Activated naive CD8-positive, alpha-beta T cell treated with anti-CD3 and anti-CD28 coated beads, Interleukin-2, amount 50 U/mL, for 24 hours (primary cell): ENCODE results near the gene MICALL2.
A peak's percentile ranks its signal among the peaks of the same experiment; 100 is the strongest.

Source experiments
- ATAC-seq: fragments of 150-1000 bp; cut with Tn5 transposase; one replicate; pipeline ENCODE4 v1.10.0; 2021
- DNase-seq: peaks from one replicate; pipeline ENCODE4 v3.0.0; 2021
- H3K27ac Mint-ChIP-seq: one replicate; pipeline ENCODE4 v1.8.0; 2021; ENCODE audit warnings: mild to moderate bottlenecking, mixed read lengths
- H3K27me3 Mint-ChIP-seq: one replicate; pipeline ENCODE4 v1.8.0; 2021; ENCODE audit warnings: mixed read lengths
- H3K36me3 Mint-ChIP-seq: one replicate; pipeline ENCODE4 v1.8.0; 2021; ENCODE audit warnings: low read depth, mixed read lengths
- H3K4me1 Mint-ChIP-seq: one replicate; pipeline ENCODE4 v1.8.0; 2021; ENCODE audit warnings: mixed read lengths
- H3K4me3 Mint-ChIP-seq: one replicate; pipeline ENCODE4 v1.8.0; 2021; ENCODE audit warnings: mild to moderate bottlenecking, moderate library complexity, mixed read lengths
- H3K9me3 Mint-ChIP-seq: one replicate; pipeline ENCODE4 v1.8.0; 2021; ENCODE audit warnings: mixed read lengths

The MICALL2 gene

GRCh38 chr7:1442355-1443124 lies 16.7 kb downstream of the MICALL2 start:
- H3K27me3 Mint-ChIP-seq, result no peaks in the 10 kb centered on the region
- no peak overlapping the region for H3K4me3 Mint-ChIP-seq
- H3K4me1 Mint-ChIP-seq, result no peaks in the 10 kb centered on the region
- ATAC-seq, result no peak
- no peaks in the 10 kb centered on the region for H3K9me3 Mint-ChIP-seq
- no peak overlapping the region for H3K27ac Mint-ChIP-seq
- no peaks in the 10 kb centered on the region for H3K36me3 Mint-ChIP-seq
- DNase-seq, result no peak

DNA sequence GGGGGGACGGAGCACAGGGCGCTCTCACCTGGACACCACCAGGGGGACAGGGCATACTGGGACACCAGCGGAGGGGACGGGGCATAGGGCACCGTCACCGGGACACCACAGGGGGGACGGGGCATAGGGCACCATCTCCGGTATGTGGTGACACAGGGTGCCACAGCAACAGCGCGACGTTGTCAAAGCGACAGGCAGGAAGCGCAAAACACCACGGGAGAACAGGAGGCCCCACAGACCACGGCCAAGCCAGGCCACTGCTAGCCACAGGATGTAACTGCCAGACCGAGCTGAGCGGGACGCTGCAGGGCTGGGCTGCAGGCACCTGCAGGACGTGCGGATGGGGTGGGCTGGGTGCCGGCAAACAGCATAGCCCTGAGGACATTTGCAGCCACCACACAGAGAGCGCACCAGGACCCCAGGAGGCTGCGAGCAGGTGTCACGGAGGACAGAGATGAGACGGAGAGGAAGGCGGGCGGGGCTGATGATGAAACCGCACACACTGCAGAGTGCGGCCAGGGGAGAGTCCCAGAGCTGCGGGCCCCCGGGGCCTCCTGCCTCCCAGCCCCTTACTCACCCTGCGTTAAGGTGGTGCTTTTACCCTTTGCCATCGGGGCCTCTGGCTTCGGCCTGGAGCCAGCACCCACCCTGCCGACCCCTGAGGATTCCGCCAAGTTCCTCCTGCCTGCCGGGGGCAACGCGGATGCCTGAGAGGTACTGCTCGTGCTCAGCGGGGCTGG lies 17.5 kb downstream of the MICALL2 start:
- H3K9me3 Mint-ChIP-seq, result no peaks in the 10 kb centered on the region
- no peak for DNase-seq
- H3K27ac Mint-ChIP-seq, result no peak overlapping the region
- no peaks in the 10 kb centered on the region for H3K4me1 Mint-ChIP-seq
- ATAC-seq, result no peak
- H3K4me3 Mint-ChIP-seq, result no peak overlapping the region
- no peaks in the 10 kb centered on the region for H3K27me3 Mint-ChIP-seq
- H3K36me3 Mint-ChIP-seq, result no peaks in the 10 kb centered on the region

GRCh38 chr7:1440620-1441019 lies 18.6 kb downstream of the MICALL2 start:
- Mint-ChIP-seq H3K36me3 (no peaks in the 10 kb centered on the region), H3K27ac (no peak overlapping the region), H3K27me3 (no peaks in the 10 kb centered on the region), H3K4me3 (no peak overlapping the region), H3K4me1 (no peaks in the 10 kb centered on the region), H3K9me3 (no peaks in the 10 kb centered on the region)
- ATAC-seq (no peak), DNase-seq (no peak)

GRCh38 chr7:1439373-1440363 lies 19.6 kb downstream of the MICALL2 start:
- Mint-ChIP-seq H3K36me3 (no peaks in the 10 kb centered on the region), H3K27me3 (no peaks in the 10 kb centered on the region), H3K4me3 (no peak overlapping the region), H3K9me3 (no peaks in the 10 kb centered on the region), H3K4me1 (no peaks in the 10 kb centered on the region), H3K27ac (no peak overlapping the region)
- peak; percentile 21 for ATAC-seq
- no peak for DNase-seq

DNA sequence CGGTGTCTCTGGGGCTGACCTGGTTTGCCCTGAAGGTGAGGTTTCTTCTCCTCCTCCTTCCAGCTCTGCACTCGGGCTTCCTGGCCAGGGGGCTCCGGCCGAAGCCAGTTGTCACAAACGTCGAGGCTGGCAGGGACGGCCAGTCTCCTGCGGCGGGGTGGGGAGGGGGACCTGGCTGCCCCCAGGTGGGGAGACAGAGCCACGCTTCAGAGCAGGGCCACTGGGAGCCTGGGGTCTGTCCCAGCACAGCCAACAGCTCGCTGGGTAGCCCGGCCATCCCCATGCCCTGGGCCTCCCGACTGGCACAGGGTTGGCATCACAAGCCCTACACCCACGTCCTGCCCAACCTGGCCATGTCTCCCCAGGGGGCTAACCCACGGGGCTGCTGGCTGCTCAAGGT lies 20.4 kb downstream of the MICALL2 start:
- no peak overlapping the region for H3K4me3 Mint-ChIP-seq
- no peaks in the 10 kb centered on the region for H3K4me1 Mint-ChIP-seq
- ATAC-seq (no peak), DNase-seq (no peak)
- H3K9me3 Mint-ChIP-seq, result no peaks in the 10 kb centered on the region
- H3K27me3 Mint-ChIP-seq, result no peaks in the 10 kb centered on the region
- H3K36me3 Mint-ChIP-seq, result no peaks in the 10 kb centered on the region
- H3K27ac Mint-ChIP-seq, result no peak overlapping the region

GRCh38 chr7:1438208-1438607 lies 21.1 kb downstream of the MICALL2 start:
- Mint-ChIP-seq H3K36me3 (no peaks in the 10 kb centered on the region), H3K4me3 (no peak overlapping the region), H3K27ac (no peak overlapping the region), H3K27me3 (no peaks in the 10 kb centered on the region), H3K9me3 (no peaks in the 10 kb centered on the region), H3K4me1 (no peaks in the 10 kb centered on the region)
- no peak for DNase-seq
- no peak for ATAC-seq

DNA sequence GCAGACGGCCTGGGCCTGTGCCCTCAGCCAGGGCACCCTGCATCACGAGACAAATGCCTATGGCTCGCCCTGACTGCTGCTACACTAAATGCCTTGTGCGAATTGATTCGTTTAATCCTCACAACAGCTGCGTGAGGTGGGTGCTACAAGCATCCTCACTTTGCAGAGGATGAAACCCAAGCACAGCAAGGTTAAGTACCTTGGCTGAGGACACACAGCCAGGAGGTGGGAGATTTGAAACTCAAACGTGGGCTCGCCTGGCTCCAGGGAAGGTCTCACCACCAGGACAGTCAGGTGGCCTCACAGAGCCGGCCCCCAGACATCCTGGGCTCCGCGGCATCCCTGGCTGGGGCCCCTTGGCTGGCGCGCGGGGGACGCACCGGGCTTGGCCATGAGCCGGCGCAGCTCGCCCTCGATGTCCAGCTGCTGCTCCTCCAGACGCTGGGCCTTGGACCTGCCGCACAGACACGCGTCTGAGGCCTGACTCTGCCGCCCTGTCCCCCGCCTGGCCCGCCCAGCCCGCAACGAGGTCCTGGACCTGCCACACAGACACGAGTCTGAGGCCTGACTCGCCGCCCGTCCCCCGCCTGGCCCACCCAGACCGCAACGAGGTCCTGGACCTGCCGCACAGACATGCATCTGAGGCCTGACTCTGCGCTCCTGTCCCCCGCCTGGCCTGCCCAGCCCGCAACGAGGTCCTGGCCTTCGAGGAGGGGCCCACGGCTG lies 22.0 kb downstream of the MICALL2 start:
- Mint-ChIP-seq H3K4me1 (peaks cover 1% of the 10 kb centered on the region), H3K27me3 (peaks cover 2% of the 10 kb centered on the region), H3K27ac (no peak overlapping the region), H3K9me3 (no peaks in the 10 kb centered on the region), H3K36me3 (no peaks in the 10 kb centered on the region), H3K4me3 (no peak overlapping the region)
- no peak for DNase-seq
- ATAC-seq, result no peak

DNA sequence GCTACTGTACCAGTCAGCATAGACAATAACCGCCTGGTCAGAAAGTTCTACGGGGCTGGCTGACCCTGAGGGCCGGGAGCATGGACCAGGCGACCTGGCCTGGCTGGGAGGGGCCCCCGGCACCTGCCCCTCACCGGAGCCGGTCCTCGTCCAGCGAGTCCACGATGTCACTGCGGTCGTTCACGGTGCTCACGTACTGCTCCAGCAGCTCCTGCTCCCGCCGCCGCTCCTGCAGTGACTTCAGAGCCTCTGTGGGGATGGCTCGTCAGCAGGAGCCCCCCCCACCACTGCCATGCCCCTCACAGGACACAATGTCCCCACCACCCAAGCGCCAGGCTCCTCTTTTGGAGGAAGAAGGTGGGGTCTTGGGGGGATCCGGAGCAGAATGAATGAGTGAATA lies 22.7 kb downstream of the MICALL2 start:
- Mint-ChIP-seq H3K9me3 (no peaks in the 10 kb centered on the region), H3K27me3 (peaks cover 2% of the 10 kb centered on the region), H3K4me1 (peaks cover 2% of the 10 kb centered on the region), H3K4me3 (no peak overlapping the region), H3K27ac (no peak overlapping the region), H3K36me3 (no peaks in the 10 kb centered on the region)
- ATAC-seq (no peak), DNase-seq (no peak)

DNA sequence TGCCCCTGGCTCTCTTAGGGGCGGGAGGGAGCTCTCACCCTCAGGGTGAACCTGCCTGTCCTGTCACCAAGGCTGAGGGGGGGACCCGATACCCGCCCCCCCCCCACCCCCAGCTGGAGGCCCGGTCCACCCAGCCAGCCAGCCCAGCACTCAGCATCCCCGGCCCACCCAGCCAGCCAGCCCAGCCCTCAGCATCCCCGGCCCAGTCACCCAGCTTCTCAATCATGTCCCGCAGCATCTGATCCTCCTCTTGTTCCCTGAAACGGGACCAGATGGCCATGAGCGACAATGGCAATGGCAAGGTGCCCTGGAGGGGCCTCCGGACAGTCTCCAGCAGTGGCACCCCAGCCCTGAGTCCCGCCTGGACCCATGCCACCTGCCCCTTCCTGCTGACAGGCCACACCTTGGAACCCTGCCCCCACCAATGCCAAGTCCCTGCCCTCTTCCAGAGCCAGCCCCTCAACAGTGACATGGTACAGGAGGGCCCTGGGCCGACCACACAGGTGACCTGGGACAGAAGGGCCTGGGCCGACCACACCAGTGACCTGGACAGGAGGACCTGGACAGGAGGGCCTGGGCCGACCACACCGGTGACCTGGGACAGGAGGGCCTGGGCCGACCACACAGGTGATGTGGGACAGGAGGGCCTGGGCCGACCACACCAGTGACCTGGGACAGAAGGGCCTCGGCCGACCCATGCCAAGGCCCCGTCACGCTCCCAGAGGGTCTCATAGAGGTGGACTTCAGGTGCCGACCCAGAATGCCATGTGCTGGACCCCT lies 24.2 kb downstream of the MICALL2 start:
- Mint-ChIP-seq H3K9me3 (no peaks in the 10 kb centered on the region), H3K27ac (no peak overlapping the region), H3K4me1 (peaks cover 2% of the 10 kb centered on the region)

DNA sequence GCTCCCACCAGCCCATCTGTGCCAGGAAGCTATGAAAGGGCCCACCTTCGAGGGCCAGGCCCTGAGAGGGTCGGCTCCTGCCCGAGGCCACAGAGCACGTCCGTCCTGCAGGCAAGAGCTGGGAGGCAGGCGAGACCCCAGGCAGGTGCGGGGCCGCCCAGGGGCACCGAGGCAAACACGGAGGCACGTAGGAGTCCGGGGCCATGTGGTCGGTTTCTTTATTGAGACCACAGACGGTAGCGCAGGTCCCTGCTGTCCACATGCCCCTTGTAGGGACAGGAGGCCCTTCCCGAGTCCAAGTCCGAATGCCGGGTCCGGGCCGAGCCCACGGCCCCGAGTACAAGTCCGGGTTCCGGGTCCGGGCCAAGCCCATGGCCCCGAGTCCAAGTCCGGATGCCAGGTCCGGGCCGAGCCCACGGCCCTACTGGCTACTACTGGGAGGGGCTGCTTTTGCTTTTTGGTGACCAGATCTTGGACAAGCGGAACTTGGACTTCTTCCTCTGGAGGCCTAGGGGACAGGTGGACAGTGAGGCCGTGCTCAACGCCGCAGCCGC lies 25.0 kb downstream of the MICALL2 start:
- DNase-seq (no peak), ATAC-seq (no peak)
- Mint-ChIP-seq H3K4me3 (no peak overlapping the region), H3K9me3 (no peaks in the 10 kb centered on the region), H3K36me3 (no peaks in the 10 kb centered on the region), H3K27me3 (peaks cover 6% of the 10 kb centered on the region), H3K4me1 (peaks cover 2% of the 10 kb centered on the region), H3K27ac (no peak overlapping the region)

More for the DNA sequence above, 24.2 kb downstream of the MICALL2 start:
- H3K27me3 Mint-ChIP-seq, result peaks cover 6% of the 10 kb centered on the region
- DNase-seq, result no peak
- no peak for ATAC-seq
- H3K36me3 Mint-ChIP-seq, result no peaks in the 10 kb centered on the region
- H3K4me3 Mint-ChIP-seq, result no peak overlapping the region

GRCh38 chr7:1433128-1433920 lies 25.9 kb downstream of the MICALL2 start:
- no peak overlapping the region for H3K4me3 Mint-ChIP-seq
- ATAC-seq (no peak), DNase-seq (no peak)
- H3K27me3 Mint-ChIP-seq, result peaks cover 6% of the 10 kb centered on the region
- H3K9me3 Mint-ChIP-seq, result no peaks in the 10 kb centered on the region
- H3K36me3 Mint-ChIP-seq, result no peaks in the 10 kb centered on the region
- H3K27ac Mint-ChIP-seq, result no peak overlapping the region
- peaks cover 2% of the 10 kb centered on the region for H3K4me1 Mint-ChIP-seq

DNA sequence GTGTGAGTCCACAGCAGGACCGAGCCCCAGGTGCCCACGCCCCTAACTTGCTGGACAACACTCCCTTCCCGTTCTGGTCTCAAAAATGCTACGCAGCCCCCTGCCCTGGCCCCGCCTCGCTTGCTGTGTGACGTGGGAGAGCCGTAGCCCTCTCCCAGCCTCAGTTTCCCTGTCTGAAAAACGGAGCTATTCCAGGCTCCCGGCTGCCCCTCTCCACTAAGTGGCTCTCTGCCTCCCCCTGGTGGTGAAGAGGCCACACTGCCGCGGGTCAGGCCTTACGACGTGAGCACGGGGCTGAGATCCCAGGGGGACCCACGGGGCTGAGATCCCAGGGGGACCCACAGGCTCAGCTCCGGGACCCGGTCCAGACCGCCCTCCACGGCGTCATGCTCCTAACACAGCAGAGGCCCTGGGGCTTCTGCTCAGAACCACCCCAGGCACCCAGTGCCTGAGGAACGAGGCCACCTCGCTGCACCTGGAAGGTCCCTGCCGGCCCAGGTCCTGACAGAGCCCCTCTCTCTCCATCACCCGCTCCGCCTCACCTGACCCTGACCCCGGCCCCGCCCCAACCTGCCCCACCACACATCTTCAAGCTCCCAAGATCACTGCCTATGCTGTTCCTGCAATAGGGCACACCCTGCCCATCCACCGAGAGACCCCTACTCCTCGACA lies 26.7 kb downstream of the MICALL2 start:
- ATAC-seq (peak; percentile 68), DNase-seq (peak; percentile 86)
- Mint-ChIP-seq H3K27ac (peak overlapping the region; percentile 43), H3K4me1 (peaks cover 2% of the 10 kb centered on the region), H3K27me3 (peaks cover 6% of the 10 kb centered on the region), H3K4me3 (no peak overlapping the region), H3K36me3 (no peaks in the 10 kb centered on the region), H3K9me3 (no peaks in the 10 kb centered on the region)
